Fibroblast of lung (primary cell): ENCODE measurements around the gene SELENOO. TPM values are rescaled to one million over a fixed set of nuclear protein-coding genes. Genes with fewer than 3 reads are reported as not detected.

ENCODE experiments used
- DNase-seq, 2 donors: peaks; one replicate each; pipeline versions ENCODE4 v3.0.0 to v3.0.0-alpha.2; 2010; ENCODE audit warnings: low read depth in 2 of 2
- H2AFZ ChIP-seq: 2 replicates; pipeline ENCODE4 v1.5.1; 2012; ENCODE audit warnings: low read length, control low read depth, inconsistent platforms
- H3K27ac ChIP-seq: 2 replicates; pipeline ENCODE4 v1.5.1; 2011; ENCODE audit warnings: low read length, control low read depth; ENCODE audit not compliant: insufficient read depth
- H3K27me3 ChIP-seq: 2 replicates; pipeline ENCODE4 v1.5.1; 2011; ENCODE audit warnings: mild to moderate bottlenecking, low read length; ENCODE audit not compliant: control insufficient read depth, insufficient read depth
- H3K36me3 ChIP-seq: 2 replicates; pipeline ENCODE4 v1.5.1; 2011; ENCODE audit warnings: low read length; ENCODE audit not compliant: control insufficient read depth, insufficient read depth
- H3K4me1 ChIP-seq: 2 replicates; pipeline ENCODE4 v1.5.1; 2011; ENCODE audit warnings: low read length; ENCODE audit not compliant: control insufficient read depth, insufficient read depth; ENCODE audit errors: extremely low read depth
- H3K4me2 ChIP-seq: 2 replicates; pipeline ENCODE4 v1.5.1; 2011; ENCODE audit warnings: low read length, control low read depth; ENCODE audit not compliant: insufficient read depth; ENCODE audit errors: extremely low read depth
- H3K4me3 ChIP-seq, 4 experiments: fragments of 200-600 bp in 1 of 4; sonication (generic) in 1 of 4; replicated peaks in 1 of 4; 2 replicates each; pipeline ENCODE4 v1.5.1; 2011 to 2016; ENCODE audit warnings: low read length in 4 of 4, low read depth in 3 of 4, mild to moderate bottlenecking in 3 of 4, control low read depth in 2 of 4, inconsistent platforms in 1 of 4, mixed read lengths in 1 of 4; ENCODE audit not compliant: insufficient read depth in 1 of 4; ENCODE audit errors: control extremely low read depth in 1 of 4
- H3K79me2 ChIP-seq: 2 replicates; pipeline ENCODE4 v1.5.1; 2012; ENCODE audit warnings: mild to moderate bottlenecking, low read length, inconsistent platforms; ENCODE audit not compliant: control insufficient read depth, insufficient read depth
- H3K9ac ChIP-seq: 2 replicates; pipeline ENCODE4 v1.5.1; 2011; ENCODE audit warnings: mild to moderate bottlenecking, low read length, control low read depth; ENCODE audit not compliant: insufficient read depth
- H3K9me3 ChIP-seq: 2 replicates; pipeline ENCODE4 v1.5.1; 2012; ENCODE audit warnings: low read depth, low read length; ENCODE audit not compliant: control insufficient read depth, insufficient read depth
- H4K20me1 ChIP-seq: 2 replicates; pipeline ENCODE4 v1.5.1; 2011; ENCODE audit warnings: low read length; ENCODE audit not compliant: control insufficient read depth, insufficient read depth; ENCODE audit errors: extremely low read depth
- CTCF ChIP-seq, 2 donors: IDR thresholded peaks in 1 of 2; conservative IDR thresholded peaks in 1 of 2; 1 replicate in 1 of 2; 2 replicates in 1 of 2; pipeline ENCODE4 v1.5.1; 2011 to 2012; ENCODE audit warnings: low read length in 2 of 2, control low read depth in 1 of 2, inconsistent platforms in 1 of 2, low read depth in 1 of 2, mild to moderate bottlenecking in 1 of 2
- EZH2 ChIP-seq: IDR thresholded peaks from 2 replicates; pipeline ENCODE4 v1.5.1; 2012; ENCODE audit warnings: low read length, control low read depth, mild to moderate bottlenecking; ENCODE audit errors: missing control alignments
- polyA plus RNA-seq, 2 donors: library from polyadenylated mRNA; depleted of rRNA in 1 of 2; stranded (reverse) in 1 of 2; unstranded in 1 of 2; fragments of >200 nt; gene quantifications; 2 replicates each; pipeline ENCODE4 v1.2.1, GENCODE V29; 2011 to 2012; ENCODE audit warnings: missing spikeins in 1 of 2
- total RNA-seq: library from RNA; depleted of rRNA; stranded (reverse); fragments of >200 nt; gene quantifications from 2 replicates; pipeline ENCODE4 v1.2.1, GENCODE V29; 2014

Gene SELENOO
- total and polyA plus RNA-seq, 2 donors (not counting 1 experiment from before 2014, with no cell fraction given) = 8.3 to 20.1 TPM

- H3K27me3 ChIP-seq = no peaks in the 10 kb centered on the region
- TF ChIP-seq CTCF (conservative IDR thresholded peaks at IDR 0.05 in 1 of 2, IDR thresholded peaks at IDR 0.05 in 1 of 2; ENCODE audit: low read depth in 1 of 2, low read length in 2 of 2) (no peak), EZH2 (no peak)
- peaks cover 20% of the 10 kb centered on the region for H3K36me3 ChIP-seq
- H3K4me3 ChIP-seq = no peak overlapping the region
- H3K9me3 ChIP-seq = no peaks in the 10 kb centered on the region
- H3K27ac ChIP-seq = no peak overlapping the region
- H3K9ac ChIP-seq = no peak overlapping the region
- peaks cover 7% of the 10 kb centered on the region for H3K79me2 ChIP-seq
- H4K20me1 ChIP-seq = no peaks in the 10 kb centered on the region
- H3K4me2 ChIP-seq = no peak overlapping the region
- DNase-seq = no peak
- no peak overlapping the region for H2AFZ ChIP-seq
- H3K4me1 ChIP-seq = no peaks in the 10 kb centered on the region
These were observed 54.8 kb downstream of the SELENOO start for GRCh38 chr22:50255607-50256006.

- TF ChIP-seq CTCF (conservative IDR thresholded peaks at IDR 0.05 in 1 of 2, IDR thresholded peaks at IDR 0.05 in 1 of 2; ENCODE audit: low read depth in 1 of 2, low read length in 2 of 2) (no peak), EZH2 (no peak)
- H3K27me3 ChIP-seq = no peaks in the 10 kb centered on the region
- no peak overlapping the region for H3K9ac ChIP-seq
- H4K20me1 ChIP-seq = no peaks in the 10 kb centered on the region
- no peak overlapping the region for H3K27ac ChIP-seq
- no peak overlapping the region for H2AFZ ChIP-seq
- H3K36me3 ChIP-seq = peaks cover 20% of the 10 kb centered on the region
- H3K9me3 ChIP-seq = no peaks in the 10 kb centered on the region
- no peak overlapping the region for H3K4me3 ChIP-seq
- H3K4me2 ChIP-seq = no peak overlapping the region
- H3K4me1 ChIP-seq = no peaks in the 10 kb centered on the region
- H3K79me2 ChIP-seq = peaks cover 8% of the 10 kb centered on the region
- no peak for DNase-seq
These were observed 55.5 kb downstream of the SELENOO start for GRCh38 chr22:50256258-50256862.

GRCh38 chr22:50257041-50257440, 56.2 kb downstream of the SELENOO start:
- Histone ChIP-seq H4K20me1 (no peaks in the 10 kb centered on the region), H3K4me2 (no peak overlapping the region), H3K9me3 (no peaks in the 10 kb centered on the region), H3K27me3 (no peaks in the 10 kb centered on the region), H3K36me3 (peaks cover 20% of the 10 kb centered on the region), H3K79me2 (peaks cover 8% of the 10 kb centered on the region), H3K27ac (no peak overlapping the region), H3K4me1 (peaks cover 1% of the 10 kb centered on the region), H3K9ac (no peak overlapping the region), H3K4me3 (no peak overlapping the region), H2AFZ (no peak overlapping the region)
- TF ChIP-seq EZH2 (no peak), CTCF (conservative IDR thresholded peaks at IDR 0.05 in 1 of 2, IDR thresholded peaks at IDR 0.05 in 1 of 2; ENCODE audit: low read depth in 1 of 2, low read length in 2 of 2) (no peak)
- DNase-seq = no peak
